Small intestine (tissue), 7 donors: ENCODE data around the gene PRDX2. TPM values are rescaled to one million over a fixed set of nuclear protein-coding genes. Genes with fewer than 3 reads are reported as not detected.

Source experiments
- DNase-seq, 2 donors: peaks; one replicate each; pipeline versions ENCODE4 v3.0.0 to v3.0.0-alpha.2; 2013
- FAIRE-seq: peaks from 2 replicates; lab custom pipeline; 2012; peaks lifted over from hg19 to GRCh38; lab: Jason Lieb, UNC
- H3K27ac ChIP-seq, 3 donors: one replicate each; pipeline ENCODE4 v1.5.1; 2013; ENCODE audit warnings: low read length in 2 of 3, mild to moderate bottlenecking in 2 of 3, control low read depth in 1 of 3, inconsistent platforms in 1 of 3, low read depth in 1 of 3, moderate library complexity in 1 of 3
- H3K27me3 ChIP-seq, 3 donors: one replicate each; pipeline ENCODE4 v1.6.1; 2013; ENCODE audit warnings: low read length in 3 of 3, inconsistent platforms in 1 of 3; ENCODE audit not compliant: control insufficient read depth in 3 of 3, insufficient read depth in 3 of 3
- H3K36me3 ChIP-seq, 3 donors: one replicate each; pipeline ENCODE4 v1.6.1; 2013; ENCODE audit warnings: low read length in 3 of 3, inconsistent platforms in 1 of 3, low read depth in 1 of 3, mild to moderate bottlenecking in 1 of 3, moderate library complexity in 1 of 3; ENCODE audit not compliant: control insufficient read depth in 3 of 3, insufficient read depth in 2 of 3
- H3K4me1 ChIP-seq, 3 donors: one replicate each; pipeline ENCODE4 v1.6.1; 2013; ENCODE audit warnings: low read length in 2 of 3, inconsistent platforms in 1 of 3, low read depth in 1 of 3, mild to moderate bottlenecking in 1 of 3, moderate library complexity in 1 of 3; ENCODE audit not compliant: control insufficient read depth in 3 of 3, insufficient read depth in 2 of 3
- H3K4me3 ChIP-seq, 3 donors: one replicate each; pipeline ENCODE4 v1.5.1; 2013; ENCODE audit warnings: low read length in 3 of 3, control low read depth in 1 of 3, inconsistent platforms in 1 of 3, low read depth in 1 of 3, mild to moderate bottlenecking in 1 of 3, moderate library complexity in 1 of 3
- H3K9me3 ChIP-seq, 2 donors: one replicate each; pipeline ENCODE4 v1.6.1; 2013; ENCODE audit warnings: low read depth in 1 of 2, low read length in 1 of 2; ENCODE audit not compliant: control insufficient read depth in 2 of 2, insufficient read depth in 1 of 2
- WGBS, 3 donors: extraction: QIAGEN DNeasy Blood & Tissue Kit; methylation state at CpG; one replicate each; pipeline ENCODE4 v1.1.7; 2013; 5-methylcytosine and 5-hydroxymethylcytosine counted together
- polyA plus RNA-seq, 4 donors: library from polyadenylated mRNA; stranded (reverse) in 3 of 4; unstranded in 1 of 4; fragments of 200-250 nt in 3 of 4; fragments of 120-200 nt in 1 of 4; gene quantifications; one replicate each; pipeline versions ENCODE4 v1.2.1 to v1.2.3, GENCODE V29; 2013
- donor health status: healthy with polysubstance abuse.
- donor health status: control.
- donor health status: control.
- donor health status: Bipolar disorder and iron deficiency.
- donor health status: healthy.

Gene PRDX2
- polyA plus RNA-seq, 4 donors = 285 to 523 (median 416) TPM

- Histone ChIP-seq H3K27ac (no peak overlapping the region), H3K27me3 (peaks cover 3 to 73% (median 39%) of the 10 kb centered on the region in 3 donors), H3K4me3 (peak overlapping the region in 1 of 3 donors; percentile 11), H3K36me3 (no peaks in the 10 kb centered on the region), H3K9me3 (no peaks in the 10 kb centered on the region), H3K4me1 (peaks cover 0 to 8% (median 0%) of the 10 kb centered on the region in 3 donors)
- WGBS, 3 donors = 3 to 6% (median 4%) methylated on average over 29 of the region's 29 CpGs
- FAIRE-seq (no peak), DNase-seq (peak in 1 of 2 donors; percentile 43)
Measured at GRCh38 chr19:12841094-12841493, 39.5 kb upstream of the PRDX2 start.

GRCh38 chr19:12840091-12841079, 38.8 kb upstream of the PRDX2 start:
- DNase-seq = peak; percentile 61 to 65
- no peak for FAIRE-seq
- 20 to 24% (median 23%) methylated on average over 42 to 43 of the region's 43 CpGs for WGBS, 3 donors
- H3K4me3 ChIP-seq = peak overlapping the region in 1 of 3 donors; percentile 11
- H3K36me3 ChIP-seq = no peaks in the 10 kb centered on the region
- peaks cover 3 to 79% (median 46%) of the 10 kb centered on the region in 3 donors for H3K27me3 ChIP-seq
- peaks cover 0 to 8% (median 0%) of the 10 kb centered on the region in 3 donors for H3K4me1 ChIP-seq
- no peaks in the 10 kb centered on the region for H3K9me3 ChIP-seq
- H3K27ac ChIP-seq = no peak overlapping the region

GRCh38 chr19:12838886-12839756, 37.5 kb upstream of the PRDX2 start:
- H3K9me3 ChIP-seq = peaks cover 0 to 5% of the 10 kb centered on the region in 2 donors
- FAIRE-seq (no peak), DNase-seq (no peak)
- WGBS, 3 donors = 15 to 24% (median 15%) methylated on average over 19 to 21 of the region's 21 CpGs
- peak overlapping the region in 2 of 3 donors; percentile 18 to 31 for H3K4me3 ChIP-seq
- peaks cover 3 to 87% (median 59%) of the 10 kb centered on the region in 3 donors for H3K27me3 ChIP-seq
- peaks cover 0 to 8% (median 0%) of the 10 kb centered on the region in 3 donors for H3K4me1 ChIP-seq
- no peaks in the 10 kb centered on the region for H3K36me3 ChIP-seq
- H3K27ac ChIP-seq = no peak overlapping the region

GRCh38 chr19:12838182-12838885, 36.7 kb upstream of the PRDX2 start, which contains the start of gene MAST1:
Gene MAST1 (plus strand): TSS chr19:12838515. CDS start chr19:12838573, 58 bp downstream.
- no peak within 1 kb of the TSS for H3K27ac ChIP-seq
- FAIRE-seq = no peak
- peak within 1 kb of the TSS in 2 of 3 donors; percentile 18 to 31 for H3K4me3 ChIP-seq
- 1% methylated on average over 30 to 69 of the region's 69 CpGs for WGBS, 3 donors
- no peaks in the 10 kb centered on the region for H3K36me3 ChIP-seq
- peak; percentile 29 to 72 for DNase-seq
- peaks cover 0 to 5% of the 10 kb centered on the region in 2 donors for H3K9me3 ChIP-seq
- H3K4me1 ChIP-seq = peaks cover 0 to 8% (median 2%) of the 10 kb centered on the region in 3 donors
- H3K27me3 ChIP-seq = peaks cover 3 to 89% (median 60%) of the 10 kb centered on the region in 3 donors

- H3K36me3 ChIP-seq = no peaks in the 10 kb centered on the region
- 41 to 66% (median 55%) methylated on average over 4 of the region's 4 CpGs for WGBS, 3 donors
- no peak overlapping the region for H3K27ac ChIP-seq
- H3K4me1 ChIP-seq = peaks cover 0 to 8% (median 7%) of the 10 kb centered on the region in 3 donors
- peaks cover 3 to 96% (median 66%) of the 10 kb centered on the region in 3 donors for H3K27me3 ChIP-seq
- H3K9me3 ChIP-seq = peaks cover 0 to 5% of the 10 kb centered on the region in 2 donors
- DNase-seq = no peak
- H3K4me3 ChIP-seq = no peak overlapping the region
- no peak for FAIRE-seq
Measured at GRCh38 chr19:12837225-12837624, 35.6 kb upstream of the PRDX2 start.

GRCh38 chr19:12836529-12836863, 34.9 kb upstream of the PRDX2 start:
- WGBS, 3 donors = 3 to 6% (median 5%) methylated on average over 6 of the region's 6 CpGs
- no peaks in the 10 kb centered on the region for H3K36me3 ChIP-seq
- DNase-seq (no peak), FAIRE-seq (no peak)
- H3K4me3 ChIP-seq = no peak overlapping the region
- peaks cover 0 to 8% (median 7%) of the 10 kb centered on the region in 3 donors for H3K4me1 ChIP-seq
- no peak overlapping the region for H3K27ac ChIP-seq
- H3K27me3 ChIP-seq = peaks cover 3 to 93% (median 61%) of the 10 kb centered on the region in 3 donors
- peaks cover 0 to 5% of the 10 kb centered on the region in 2 donors for H3K9me3 ChIP-seq

GRCh38 chr19:12834976-12835757, 33.6 kb upstream of the PRDX2 start:
- Histone ChIP-seq H3K4me1 (peaks cover 0 to 7% (median 4%) of the 10 kb centered on the region in 3 donors), H3K27me3 (peaks cover 3 to 88% (median 57%) of the 10 kb centered on the region in 3 donors), H3K4me3 (no peak overlapping the region), H3K9me3 (peaks cover 0 to 5% of the 10 kb centered on the region in 2 donors), H3K36me3 (no peaks in the 10 kb centered on the region), H3K27ac (no peak overlapping the region)
- WGBS, 3 donors = 6 to 11% (median 7%) methylated on average over 36 to 39 of the region's 39 CpGs
- no peak for FAIRE-seq
- peak; percentile 30 to 39 for DNase-seq
